Measurements from ENCODE around the gene MACROH2A1. TPM values are rescaled to one million over a fixed set of nuclear protein-coding genes. Genes with fewer than 3 reads are reported as not detected.

MACROH2A1 gene
- total RNA-seq, 1 experiment from 2014 or later = 83.8 TPM

- Mint-ChIP-seq H3K27ac (no peak overlapping the region), H3K36me3 (peaks cover 6% of the 10 kb centered on the region), H3K9me3 (peaks cover 15% of the 10 kb centered on the region), H3K4me1 (peaks cover 5% of the 10 kb centered on the region; the same call in 1 of the 2 replicates), H3K4me3 (no peak overlapping the region), H3K27me3 (ENCODE audit: low read depth) (peaks cover 11% of the 10 kb centered on the region)
- ChIA-PET POLR2A (no interaction called here), CTCF (interaction anchor here (1.3 kb wide), 1 partner anchor 136 kb away, joined by 3 read pairs; no protein-coding TSS in a partner anchor)
- ATAC-seq (no peak), DNase-seq (ENCODE audit: low spot score) (no peak)
- no peak for TF ChIP-seq RELA (CRISPR knock-in tag; IDR thresholded peaks at IDR 0.05; ENCODE audit: borderline replicate concordance)
- TF ChIP-seq ETV6 (CRISPR knock-in tag; IDR thresholded peaks at IDR 0.05) = no peak
- TF ChIP-seq CBFB (CRISPR knock-in tag; IDR thresholded peaks at IDR 0.05; ENCODE audit: low read depth) = no peak
- TF ChIP-seq GRHL2 (CRISPR knock-in tag; IDR thresholded peaks at IDR 0.05; ENCODE audit: insufficient replicate concordance, severe bottlenecking) = no peak
- no peak for TF ChIP-seq IRF1 (CRISPR knock-in tag; IDR thresholded peaks at IDR 0.05)
- TF ChIP-seq CREB1 (CRISPR knock-in tag; IDR thresholded peaks at IDR 0.05) = no peak
- no peak for TF ChIP-seq PRDM15 (CRISPR knock-in tag; IDR thresholded peaks at IDR 0.05)
- TF ChIP-seq GABPB1 (CRISPR knock-in tag; IDR thresholded peaks at IDR 0.05) = no peak
- no peak for TF ChIP-seq MAX (CRISPR knock-in tag; IDR thresholded peaks at IDR 0.05)
- TF ChIP-seq ATF1 (CRISPR knock-in tag; IDR thresholded peaks at IDR 0.05) = no peak
Measured at GRCh38 chr5:135429301-135430134, 30.5 kb upstream of the MACROH2A1 start.

GRCh38 chr5:135428586-135428985 is 29.6 kb upstream of the MACROH2A1 start:
- POLR2A ChIA-PET = no interaction called here
- H3K4me1 Mint-ChIP-seq = peaks cover under 1% of the 10 kb centered on the region; the same call in 1 of the 2 replicates
- H3K27me3 Mint-ChIP-seq (ENCODE audit: low read depth) = peaks cover 17% of the 10 kb centered on the region
- H3K4me3 Mint-ChIP-seq = no peak overlapping the region
- H3K36me3 Mint-ChIP-seq = peaks cover 6% of the 10 kb centered on the region
- no peak for DNase-seq (ENCODE audit: low spot score)
- CTCF ChIA-PET = interaction anchor here (1.3 kb wide), 1 partner anchor 137 kb away, joined by 3 read pairs; no protein-coding TSS in a partner anchor
- peaks cover 15% of the 10 kb centered on the region for H3K9me3 Mint-ChIP-seq
- H3K27ac Mint-ChIP-seq = no peak overlapping the region
- no peak for ATAC-seq
- no peak for TF ChIP-seq ZNF532 (CRISPR knock-in tag; IDR thresholded peaks at IDR 0.05; ENCODE audit: borderline replicate concordance)
- TF ChIP-seq ETV6 (CRISPR knock-in tag; IDR thresholded peaks at IDR 0.05) = no peak
- no peak for TF ChIP-seq USF2 (CRISPR knock-in tag; IDR thresholded peaks at IDR 0.05)
- TF ChIP-seq NR3C1 (CRISPR knock-in tag; conservative IDR thresholded peaks at IDR 0.05; ENCODE audit: low read depth) = no peak
- TF ChIP-seq ZNF423 (CRISPR knock-in tag; IDR thresholded peaks at IDR 0.05) = no peak
- TF ChIP-seq MAX (CRISPR knock-in tag; IDR thresholded peaks at IDR 0.05) = no peak
- TF ChIP-seq E2F5 (CRISPR knock-in tag; IDR thresholded peaks at IDR 0.05) = no peak
- TF ChIP-seq FOXJ3 (CRISPR knock-in tag; IDR thresholded peaks at IDR 0.05; ENCODE audit: borderline replicate concordance) = no peak
- TF ChIP-seq ATF2 (CRISPR knock-in tag; IDR thresholded peaks at IDR 0.05; ENCODE audit: borderline replicate concordance, low read depth) = no peak
- no peak for TF ChIP-seq IRF2 (CRISPR knock-in tag; IDR thresholded peaks at IDR 0.05; ENCODE audit: borderline replicate concordance, low read depth)
